Measurements from ENCODE around the gene BMPER.

The BMPER gene

GRCh38 chr7:33964417-33965182 is 59.3 kb downstream of the BMPER start:
- no peak for DNase-seq (ENCODE audit: low read depth in 1 of 2, low spot score in 1 of 2)

DNA sequence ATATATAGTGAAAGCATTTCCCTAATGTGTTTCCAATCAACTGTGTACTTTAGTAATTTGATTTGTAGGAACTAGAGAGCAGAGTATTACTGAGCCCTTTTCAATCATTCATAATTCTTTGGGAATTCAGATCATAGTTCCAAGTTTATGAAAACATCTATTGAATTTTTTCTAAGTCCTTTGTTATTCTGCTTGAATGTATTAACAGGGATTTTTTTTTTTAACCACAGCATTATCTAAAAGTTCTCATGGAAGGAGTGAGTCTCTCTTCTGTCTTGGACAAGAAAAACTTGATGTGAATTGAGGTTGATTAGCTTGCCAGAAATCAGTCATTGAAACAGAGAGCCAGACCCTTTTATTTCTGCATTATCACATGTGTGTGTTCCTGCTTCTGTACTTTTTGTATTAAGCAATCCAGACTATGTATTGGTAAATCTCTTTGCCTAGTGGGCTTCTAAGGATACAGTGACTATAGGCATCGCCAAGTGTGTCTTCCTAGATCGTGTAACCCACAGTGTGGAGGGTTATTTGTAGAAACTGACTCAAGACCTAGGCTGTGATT is 59.9 kb downstream of the BMPER start:
- DNase-seq (ENCODE audit: low read depth in 1 of 2, low spot score in 1 of 2): no peak

DNA sequence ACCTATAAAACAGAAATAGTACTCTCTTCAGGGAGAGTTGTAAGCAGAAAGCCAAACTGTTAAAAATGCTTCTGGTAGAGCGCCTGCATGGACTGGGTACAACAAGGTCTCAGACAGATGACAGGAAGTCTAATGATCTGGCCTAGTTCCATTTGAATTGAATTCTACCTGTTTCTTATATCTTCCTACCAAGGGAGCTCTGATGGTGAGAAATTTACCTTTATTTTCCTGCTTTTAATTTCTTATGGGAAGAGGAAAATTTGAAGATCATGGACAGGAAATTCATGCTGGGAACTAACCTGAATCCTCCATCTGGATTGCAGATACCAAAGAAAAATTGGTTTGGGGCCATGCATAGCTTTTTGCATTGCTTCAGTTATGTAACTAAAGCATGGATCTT is 63.3 kb downstream of the BMPER start:
- DNase-seq (ENCODE audit: low read depth in 1 of 2, low spot score in 1 of 2): no peak

GRCh38 chr7:33970536-33970935 is 65.2 kb downstream of the BMPER start:
- no peak for DNase-seq (ENCODE audit: low read depth in 1 of 2, low spot score in 1 of 2)

- DNase-seq (ENCODE audit: low read depth in 1 of 2, low spot score in 1 of 2): no peak
These were observed 65.8 kb downstream of the BMPER start for GRCh38 chr7:33971106-33971505.

DNA sequence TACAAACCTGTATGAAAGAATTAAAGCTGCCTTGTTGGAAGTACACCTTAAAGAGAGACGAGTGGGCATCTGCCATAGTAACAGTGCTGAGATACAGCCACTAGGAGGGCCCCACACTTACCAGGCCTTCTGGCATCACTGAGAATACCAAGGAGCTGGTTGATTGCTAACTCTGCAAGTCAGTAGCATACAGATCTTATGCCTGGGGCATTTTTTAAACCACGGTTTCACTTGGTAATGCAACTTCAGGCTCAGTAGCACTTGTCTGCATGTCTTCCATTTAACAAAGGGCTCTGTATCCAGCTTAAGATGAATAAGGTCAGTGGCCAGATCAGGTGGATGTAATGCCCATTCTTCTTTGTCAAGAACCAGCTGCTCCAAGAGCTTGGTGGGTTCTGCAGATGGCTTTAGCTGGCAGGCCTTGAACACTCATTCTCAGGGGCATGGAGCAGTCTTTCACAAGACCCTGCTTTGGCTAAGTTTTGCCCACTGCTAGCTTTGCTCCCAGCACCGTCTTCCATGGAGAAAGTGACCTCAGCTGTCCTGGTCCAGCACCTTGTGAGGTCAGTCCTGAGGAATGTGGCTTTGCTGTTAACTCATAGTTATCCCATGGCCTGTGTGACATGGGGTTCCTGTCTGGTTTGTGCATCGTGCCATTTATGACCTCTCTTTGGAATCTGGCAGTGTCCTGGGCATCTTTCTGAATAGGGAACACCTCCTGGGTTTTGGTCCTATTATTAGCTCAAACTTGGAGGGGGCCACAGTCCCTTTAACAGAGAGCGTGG is 68.1 kb downstream of the BMPER start:
- no peak for DNase-seq (ENCODE audit: low read depth in 1 of 2, low spot score in 1 of 2)

DNA sequence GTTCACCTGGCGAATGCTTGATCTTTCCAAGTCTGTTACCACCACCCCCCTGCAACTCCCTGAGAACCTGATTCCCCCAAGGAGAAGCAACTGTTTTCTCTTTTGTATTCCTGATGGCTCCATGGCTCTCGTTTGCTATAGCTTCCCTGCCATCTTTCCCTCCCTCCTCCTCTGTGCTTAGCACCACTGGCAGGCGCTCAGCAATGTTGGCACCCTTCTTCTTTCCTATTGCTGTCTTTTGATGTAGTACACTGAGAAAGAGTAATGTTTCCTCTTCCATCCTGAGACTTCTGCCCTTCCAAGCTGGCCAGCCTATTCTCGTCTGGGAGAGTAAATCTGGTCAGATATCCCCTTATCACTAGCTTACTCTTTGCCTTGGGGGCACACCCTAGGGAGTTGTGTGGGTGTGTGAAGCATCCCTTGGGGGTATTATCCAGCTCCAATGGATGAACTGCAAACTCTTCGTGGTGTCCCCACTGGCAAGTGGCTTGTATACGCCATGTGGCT is 74.0 kb downstream of the BMPER start:
- DNase-seq (ENCODE audit: low read depth in 1 of 2, low spot score in 1 of 2): no peak

- no peak for DNase-seq (ENCODE audit: low read depth in 1 of 2, low spot score in 1 of 2)
These were observed 74.5 kb downstream of the BMPER start for GRCh38 chr7:33979807-33980355.

GRCh38 chr7:33981226-33981625 is 75.9 kb downstream of the BMPER start:
- DNase-seq (ENCODE audit: low read depth in 1 of 2, low spot score in 1 of 2): no peak

- no peak for DNase-seq (ENCODE audit: low read depth in 1 of 2, low spot score in 1 of 2)
These were observed 76.5 kb downstream of the BMPER start for GRCh38 chr7:33981671-33982424.

DNA sequence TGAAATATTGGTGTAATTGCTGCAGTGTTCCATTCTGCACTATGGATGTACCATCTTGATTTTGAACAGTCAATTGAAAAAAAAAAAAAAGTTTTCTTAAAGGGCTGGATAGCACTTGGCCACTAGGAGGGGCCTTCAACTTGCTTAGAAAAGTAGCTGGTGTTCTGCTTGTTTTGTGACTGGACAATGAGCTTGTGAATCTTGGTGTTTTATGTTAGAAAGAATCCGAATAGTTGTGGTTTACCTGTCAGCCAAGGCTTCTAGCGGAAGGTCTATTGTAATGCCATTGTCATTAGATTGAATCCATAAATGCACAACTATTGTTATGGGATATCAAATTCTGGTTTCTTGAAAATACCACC is 77.1 kb downstream of the BMPER start:
- DNase-seq (ENCODE audit: low read depth in 1 of 2, low spot score in 1 of 2): no peak

GRCh38 chr7:33986451-33986850 is 81.1 kb downstream of the BMPER start:
- no peak for DNase-seq (ENCODE audit: low read depth in 1 of 2, low spot score in 1 of 2)

DNA sequence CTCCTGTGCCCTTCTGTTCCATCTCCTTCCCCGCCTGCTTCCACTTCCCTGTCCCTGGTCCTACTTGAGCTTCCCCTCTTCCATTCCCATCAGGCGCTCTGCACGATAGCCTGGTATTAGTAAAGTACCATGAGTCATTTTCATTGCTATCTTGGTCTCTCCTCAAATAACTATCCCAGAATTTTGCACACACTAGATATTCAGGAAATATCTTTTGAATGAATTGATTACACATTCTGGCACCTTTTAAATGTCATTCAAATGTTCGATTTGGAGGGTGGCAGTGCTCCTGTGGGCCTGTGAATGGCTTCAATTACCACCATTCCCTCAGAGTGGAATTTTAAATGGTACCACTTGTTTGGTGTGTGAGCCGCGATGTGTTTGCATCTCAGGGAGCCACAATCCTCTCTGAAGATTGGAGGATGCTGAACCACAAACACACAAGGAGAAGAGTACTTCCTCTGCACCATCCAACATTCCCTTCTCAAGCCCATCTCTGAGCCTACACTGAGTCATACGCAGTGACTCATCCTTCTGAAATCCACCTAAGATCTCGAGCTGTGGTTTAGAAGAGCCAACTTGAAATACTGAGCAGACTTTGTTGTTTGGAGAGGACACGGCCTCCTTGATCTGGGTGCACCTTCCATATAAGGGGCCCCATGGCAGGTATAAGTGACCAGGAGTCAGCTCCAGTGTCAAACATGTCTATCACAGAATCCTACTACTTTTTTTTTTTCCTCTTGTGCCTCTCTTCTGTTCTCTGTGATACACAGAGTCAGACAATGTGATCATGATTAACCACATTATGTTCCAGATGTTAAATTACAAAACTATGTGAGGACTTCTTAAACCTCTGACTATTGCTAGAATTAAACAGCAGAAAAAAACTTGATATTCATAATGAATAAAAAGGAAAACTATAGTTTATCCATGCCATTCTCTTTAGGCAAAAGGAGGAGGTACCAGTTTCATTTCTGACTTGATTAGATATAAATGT is 81.9 kb downstream of the BMPER start:
- DNase-seq (ENCODE audit: low read depth in 1 of 2, low spot score in 1 of 2): no peak

DNA sequence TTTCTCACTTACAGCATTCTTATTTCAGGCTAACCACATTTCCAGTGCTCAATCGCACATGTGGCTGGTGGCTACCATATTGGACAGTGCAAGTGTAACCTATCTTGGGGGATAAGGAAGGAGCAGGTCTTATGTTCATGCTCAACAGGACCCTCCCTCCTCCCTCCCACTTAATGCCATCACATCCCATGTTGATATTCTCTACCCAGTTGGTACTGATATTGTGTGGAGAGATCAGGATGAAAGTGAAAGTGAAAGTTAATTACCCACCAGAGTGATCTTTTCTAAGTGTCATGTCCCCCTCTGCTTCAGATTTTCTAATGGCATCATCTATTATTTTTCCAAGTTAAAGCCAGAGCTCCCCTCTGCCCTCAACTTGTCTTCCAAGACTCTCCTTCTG is 91.6 kb downstream of the BMPER start:
- no peak for DNase-seq (ENCODE audit: low read depth in 1 of 2, low spot score in 1 of 2)

DNA sequence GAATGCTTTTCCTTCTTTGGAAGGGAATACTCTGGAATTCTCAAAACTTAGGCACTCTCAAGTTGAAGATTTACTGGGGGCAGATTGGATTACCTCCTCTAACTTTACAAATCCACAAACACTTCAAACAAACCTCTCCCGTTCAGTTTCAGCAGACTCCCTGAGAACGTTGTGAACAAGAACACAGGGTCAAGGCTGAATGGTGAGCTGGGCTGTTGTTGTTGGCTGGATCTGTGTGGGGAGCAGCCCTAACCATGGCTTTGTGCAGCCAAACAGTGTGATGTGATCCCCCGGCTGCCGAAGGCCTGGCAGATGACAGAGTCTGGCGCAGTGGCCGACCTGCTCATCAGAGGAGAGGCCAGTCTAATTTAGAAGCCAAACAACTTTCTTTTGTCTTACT is 93.1 kb downstream of the BMPER start:
- no peak for DNase-seq (ENCODE audit: low read depth in 1 of 2, low spot score in 1 of 2)

DNA sequence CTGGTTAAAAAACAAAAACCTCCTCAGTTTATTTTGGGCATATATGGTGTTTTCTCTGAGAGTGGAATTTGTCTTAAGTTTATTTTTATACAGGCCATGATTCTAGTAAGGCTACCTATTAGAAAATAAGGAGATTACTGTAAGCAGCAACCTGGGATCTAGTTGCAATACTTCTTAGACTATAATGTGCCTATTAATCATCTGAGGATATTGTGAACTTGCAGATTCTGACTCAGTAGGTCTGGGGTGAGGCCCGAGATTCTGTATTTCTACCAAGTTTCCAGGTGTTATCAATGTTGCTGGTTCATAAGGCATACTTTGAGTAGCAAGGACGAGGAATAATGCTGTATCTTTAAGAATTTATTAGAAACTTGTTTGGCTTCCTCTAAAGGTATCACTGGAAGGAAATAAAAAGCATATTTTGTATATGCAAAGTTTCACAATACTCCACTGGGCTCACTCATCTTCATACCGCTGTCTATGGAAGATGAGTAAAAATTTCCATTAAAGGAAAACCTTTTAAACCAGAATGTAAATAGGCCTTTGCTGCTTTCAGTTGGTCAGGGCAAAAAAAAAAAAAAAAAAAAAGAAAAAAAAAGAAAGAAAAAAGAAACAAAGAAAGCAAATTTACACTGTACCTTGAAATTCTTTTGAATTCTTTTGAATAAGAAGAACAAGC is 105.8 kb downstream of the BMPER start:
- no peak for DNase-seq (ENCODE audit: low read depth in 1 of 2, low spot score in 1 of 2)

DNA sequence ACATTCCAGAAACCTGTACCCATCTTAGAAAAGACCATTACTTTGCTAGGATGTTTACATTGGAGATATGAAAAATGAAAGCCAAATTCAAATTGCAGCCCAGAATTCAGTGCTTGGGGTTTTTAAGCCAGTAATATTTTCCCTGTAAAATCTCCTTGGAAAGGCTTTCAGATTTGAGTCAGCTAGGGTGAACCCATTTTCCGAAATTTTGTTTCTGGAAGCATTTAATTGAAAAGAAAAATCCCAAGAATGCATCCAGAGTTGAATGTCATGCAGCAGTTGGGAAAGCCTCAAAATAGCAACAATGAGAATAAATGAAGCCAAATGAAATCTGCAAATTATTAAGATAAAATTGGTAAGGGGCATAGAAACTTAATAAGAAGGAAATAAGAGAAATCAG is 106.4 kb downstream of the BMPER start:
- no peak for DNase-seq (ENCODE audit: low read depth in 1 of 2, low spot score in 1 of 2)

DNA sequence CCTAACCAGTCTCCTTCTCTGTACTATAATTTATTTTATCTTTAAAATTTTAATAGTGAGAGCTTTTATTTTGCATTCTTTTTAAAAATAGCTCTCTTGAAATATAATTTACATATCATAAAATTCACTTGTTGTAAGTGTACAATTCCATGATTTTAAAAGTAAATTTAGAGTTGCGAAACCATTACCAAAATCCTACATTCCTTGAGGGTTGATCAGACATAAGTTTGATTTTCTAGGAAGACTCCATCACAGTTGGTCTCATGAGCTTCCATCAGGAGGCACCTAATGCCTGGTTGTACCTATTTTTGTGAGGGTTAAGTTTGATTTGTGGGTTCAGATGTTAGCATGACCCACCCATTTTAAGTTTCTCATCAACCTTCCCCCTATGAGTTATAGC is 108.1 kb downstream of the BMPER start:
- no peak for DNase-seq (ENCODE audit: low read depth in 1 of 2, low spot score in 1 of 2)

GRCh38 chr7:34015651-34016050 is 110.3 kb downstream of the BMPER start:
- DNase-seq (ENCODE audit: low read depth in 1 of 2, low spot score in 1 of 2): no peak
